ENCODE data around the gene MYOZ3. TPM values are rescaled to one million over a fixed set of nuclear protein-coding genes. Genes with fewer than 3 reads are reported as not detected.

MYOZ3 gene
- polyA plus RNA-seq, 1 donor from 2014 or later: not detected

DNA sequence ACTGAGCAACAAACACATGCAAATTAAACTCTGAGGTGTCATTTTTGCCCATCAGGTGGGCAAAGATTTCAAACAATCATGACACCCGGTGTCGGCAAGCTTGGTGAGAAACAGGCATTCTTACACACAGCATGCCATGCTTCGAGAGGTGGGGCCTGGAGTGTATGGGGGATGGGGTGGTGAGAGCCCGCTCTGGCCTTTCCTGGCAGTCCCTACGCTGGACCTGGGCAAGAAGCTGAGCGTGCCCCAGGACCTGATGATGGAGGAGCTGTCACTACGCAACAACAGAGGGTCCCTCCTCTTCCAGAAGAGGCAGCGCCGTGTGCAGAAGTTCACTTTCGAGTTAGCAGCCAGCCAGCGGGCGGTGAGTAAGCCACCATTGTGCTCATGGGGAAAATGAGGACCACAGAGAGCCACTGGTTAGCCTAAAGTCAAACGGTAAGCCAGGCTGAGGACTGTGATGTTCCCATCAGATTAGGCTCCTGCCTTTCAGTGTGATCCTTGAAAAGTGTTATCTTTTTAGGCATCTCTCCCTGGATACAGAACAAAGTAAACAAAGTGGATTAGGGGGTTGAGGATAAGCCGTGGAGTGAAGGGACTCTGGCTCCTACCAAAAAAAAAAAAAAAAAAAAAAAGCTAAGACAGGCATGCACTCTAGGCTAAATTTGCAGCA is 9.4 kb downstream of the MYOZ3 start:
- Histone ChIP-seq H3K27me3 (ENCODE audit: insufficient read depth, low read depth, low read length) (peaks cover 30% of the 10 kb centered on the region), H3K9me3 (ENCODE audit: low read length) (no peaks in the 10 kb centered on the region), H3K4me3 (ENCODE audit: low read length) (no peak overlapping the region), H3K36me3 (ENCODE audit: insufficient read depth, low read length) (no peaks in the 10 kb centered on the region), H3K27ac (ENCODE audit: low read length) (no peak overlapping the region), H3K9ac (ENCODE audit: low read length) (no peak overlapping the region), H2AFZ (ENCODE audit: low read depth, low read length) (no peak overlapping the region), H3F3A (ENCODE audit: insufficient read depth, low read length, poor library complexity, severe bottlenecking) (no peaks in the 10 kb centered on the region), H3K79me2 (replicated peaks; ENCODE audit: insufficient read depth, low read length) (no peaks in the 10 kb centered on the region), H4K20me1 (ENCODE audit: insufficient read depth) (no peaks in the 10 kb centered on the region), H3K9me2 (ENCODE audit: insufficient read depth, low read length) (no peaks in the 10 kb centered on the region), H3K4me2 (ENCODE audit: low read length) (no peak overlapping the region)
- TF ChIP-seq MXI1 (conservative IDR thresholded peaks at IDR 0.05; ENCODE audit: poor library complexity, severe bottlenecking) (no peak), EP300 (conservative IDR thresholded peaks at IDR 0.05; ENCODE audit: poor library complexity, severe bottlenecking) (no peak), POLR2AphosphoS5 (IDR thresholded peaks at IDR 0.05) (no peak)
- TF ChIP-seq, protein P1, sequence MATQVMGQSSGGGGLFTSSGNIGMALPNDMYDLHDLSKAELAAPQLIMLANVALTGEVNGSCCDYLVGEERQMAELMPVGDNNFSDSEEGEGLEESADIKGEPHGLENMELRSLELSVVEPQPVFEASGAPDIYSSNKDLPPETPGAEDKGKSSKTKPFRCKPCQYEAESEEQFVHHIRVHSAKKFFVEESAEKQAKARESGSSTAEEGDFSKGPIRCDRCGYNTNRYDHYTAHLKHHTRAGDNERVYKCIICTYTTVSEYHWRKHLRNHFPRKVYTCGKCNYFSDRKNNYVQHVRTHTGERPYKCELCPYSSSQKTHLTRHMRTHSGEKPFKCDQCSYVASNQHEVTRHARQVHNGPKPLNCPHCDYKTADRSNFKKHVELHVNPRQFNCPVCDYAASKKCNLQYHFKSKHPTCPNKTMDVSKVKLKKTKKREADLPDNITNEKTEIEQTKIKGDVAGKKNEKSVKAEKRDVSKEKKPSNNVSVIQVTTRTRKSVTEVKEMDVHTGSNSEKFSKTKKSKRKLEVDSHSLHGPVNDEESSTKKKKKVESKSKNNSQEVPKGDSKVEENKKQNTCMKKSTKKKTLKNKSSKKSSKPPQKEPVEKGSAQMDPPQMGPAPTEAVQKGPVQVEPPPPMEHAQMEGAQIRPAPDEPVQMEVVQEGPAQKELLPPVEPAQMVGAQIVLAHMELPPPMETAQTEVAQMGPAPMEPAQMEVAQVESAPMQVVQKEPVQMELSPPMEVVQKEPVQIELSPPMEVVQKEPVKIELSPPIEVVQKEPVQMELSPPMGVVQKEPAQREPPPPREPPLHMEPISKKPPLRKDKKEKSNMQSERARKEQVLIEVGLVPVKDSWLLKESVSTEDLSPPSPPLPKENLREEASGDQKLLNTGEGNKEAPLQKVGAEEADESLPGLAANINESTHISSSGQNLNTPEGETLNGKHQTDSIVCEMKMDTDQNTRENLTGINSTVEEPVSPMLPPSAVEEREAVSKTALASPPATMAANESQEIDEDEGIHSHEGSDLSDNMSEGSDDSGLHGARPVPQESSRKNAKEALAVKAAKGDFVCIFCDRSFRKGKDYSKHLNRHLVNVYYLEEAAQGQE (IDR thresholded peaks at IDR 0.05; ENCODE audit: borderline replicate concordance): no peak
- TF ChIP-seq, protein P2, sequence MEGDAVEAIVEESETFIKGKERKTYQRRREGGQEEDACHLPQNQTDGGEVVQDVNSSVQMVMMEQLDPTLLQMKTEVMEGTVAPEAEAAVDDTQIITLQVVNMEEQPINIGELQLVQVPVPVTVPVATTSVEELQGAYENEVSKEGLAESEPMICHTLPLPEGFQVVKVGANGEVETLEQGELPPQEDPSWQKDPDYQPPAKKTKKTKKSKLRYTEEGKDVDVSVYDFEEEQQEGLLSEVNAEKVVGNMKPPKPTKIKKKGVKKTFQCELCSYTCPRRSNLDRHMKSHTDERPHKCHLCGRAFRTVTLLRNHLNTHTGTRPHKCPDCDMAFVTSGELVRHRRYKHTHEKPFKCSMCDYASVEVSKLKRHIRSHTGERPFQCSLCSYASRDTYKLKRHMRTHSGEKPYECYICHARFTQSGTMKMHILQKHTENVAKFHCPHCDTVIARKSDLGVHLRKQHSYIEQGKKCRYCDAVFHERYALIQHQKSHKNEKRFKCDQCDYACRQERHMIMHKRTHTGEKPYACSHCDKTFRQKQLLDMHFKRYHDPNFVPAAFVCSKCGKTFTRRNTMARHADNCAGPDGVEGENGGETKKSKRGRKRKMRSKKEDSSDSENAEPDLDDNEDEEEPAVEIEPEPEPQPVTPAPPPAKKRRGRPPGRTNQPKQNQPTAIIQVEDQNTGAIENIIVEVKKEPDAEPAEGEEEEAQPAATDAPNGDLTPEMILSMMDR (IDR thresholded peaks at IDR 0.05; ENCODE audit: poor library complexity, severe bottlenecking): no peak

GRCh38 chr5:150670948-150671310 is 9.9 kb downstream of the MYOZ3 start:
- peaks cover 30% of the 10 kb centered on the region for H3K27me3 ChIP-seq (ENCODE audit: insufficient read depth, low read depth, low read length)
- H3K9me2 ChIP-seq (ENCODE audit: insufficient read depth, low read length): no peaks in the 10 kb centered on the region
- no peak for TF ChIP-seq EP300 (conservative IDR thresholded peaks at IDR 0.05; ENCODE audit: poor library complexity, severe bottlenecking)
- no peak for TF ChIP-seq SMC3 (conservative IDR thresholded peaks at IDR 0.05; ENCODE audit: poor library complexity)
- TF ChIP-seq RAD21 (conservative IDR thresholded peaks at IDR 0.05): no peak
- TF ChIP-seq TAF1 (IDR thresholded peaks at IDR 0.05; ENCODE audit: low read depth): no peak
- TF ChIP-seq EZH2 (IDR thresholded peaks at IDR 0.05; ENCODE audit: borderline replicate concordance, insufficient read depth, low read length, poor library complexity, severe bottlenecking): no peak
- TF ChIP-seq, protein P2 (IDR thresholded peaks at IDR 0.05; ENCODE audit: poor library complexity, severe bottlenecking): no peak
- no peak for TF ChIP-seq MXI1 (conservative IDR thresholded peaks at IDR 0.05; ENCODE audit: poor library complexity, severe bottlenecking)
- TF ChIP-seq POLR2AphosphoS5 (IDR thresholded peaks at IDR 0.05): no peak
- TF ChIP-seq, protein P1 (IDR thresholded peaks at IDR 0.05; ENCODE audit: borderline replicate concordance): no peak
- no peaks in the 10 kb centered on the region for H3F3A ChIP-seq (ENCODE audit: insufficient read depth, low read length, poor library complexity, severe bottlenecking)
- no peaks in the 10 kb centered on the region for H4K20me1 ChIP-seq (ENCODE audit: insufficient read depth)
- no peak overlapping the region for H3K4me2 ChIP-seq (ENCODE audit: low read length)
- H3K27ac ChIP-seq (ENCODE audit: low read length): no peak overlapping the region
- H3K9ac ChIP-seq (ENCODE audit: low read length): no peak overlapping the region
- no peaks in the 10 kb centered on the region for H3K9me3 ChIP-seq (ENCODE audit: low read length)
- H3K79me2 ChIP-seq (replicated peaks; ENCODE audit: insufficient read depth, low read length): no peaks in the 10 kb centered on the region
- no peak overlapping the region for H2AFZ ChIP-seq (ENCODE audit: low read depth, low read length)
- H3K36me3 ChIP-seq (ENCODE audit: insufficient read depth, low read length): no peaks in the 10 kb centered on the region
- H3K4me3 ChIP-seq (ENCODE audit: low read length): no peak overlapping the region
